H1 (cell line): Measurements from ENCODE around the gene NAT8L. TPM values are rescaled to one million over a fixed set of nuclear protein-coding genes. Genes with fewer than 3 reads are reported as not detected.

Experiments
- CTCF ChIA-PET: fragments of 300-600 bp; sonication (Branson Sonifier 250); formaldehyde crosslinking; loops from one replicate; lab custom pipeline; 2021; ENCODE audit not compliant: partially characterized antibody; lab: Charles Lee
- POLR2A ChIA-PET: fragments of 300-600 bp; sonication (Branson Sonifier 250); formaldehyde crosslinking; loops from one replicate; lab custom pipeline; 2021; ENCODE audit warnings: inconsistent platforms; ENCODE audit not compliant: partially characterized antibody; lab: Charles Lee
- DNase-seq, 2 experiments: peaks; one replicate each; pipeline versions ENCODE4 v3.0.0 to v3.0.0-alpha.2; 2010 to 2022; ENCODE audit warnings: low spot score in 2 of 2, low read depth in 1 of 2, mixed read lengths in 1 of 2
- FAIRE-seq: peaks from 2 replicates; lab custom pipeline; 2011; peaks lifted over from hg19 to GRCh38; lab: Jason Lieb, UNC
- H2AFZ ChIP-seq: 2 replicates; pipeline ENCODE4 v1.8.1; 2012; ENCODE audit warnings: low read length, inconsistent platforms
- H2AK5ac ChIP-seq: 2 replicates; pipeline ENCODE4 v1.6.1; 2013; ENCODE audit warnings: low read depth, low read length
- H2BK120ac ChIP-seq: replicated peaks from 2 replicates; pipeline ENCODE3; 2013; ENCODE audit warnings: low read depth, low read length, inconsistent platforms
- H2BK12ac ChIP-seq: 2 replicates; pipeline ENCODE4 v1.6.1; 2013; ENCODE audit warnings: low read depth, low read length
- H2BK15ac ChIP-seq: 2 replicates; pipeline ENCODE4 v1.6.1; 2013; ENCODE audit warnings: low read length
- H2BK20ac ChIP-seq: 2 replicates; pipeline ENCODE4 v1.6.1; 2013; ENCODE audit warnings: low read length
- H2BK5ac ChIP-seq: 2 replicates; pipeline ENCODE4 v1.6.1; 2013; ENCODE audit warnings: low read depth, low read length
- H3K14ac ChIP-seq: 2 replicates; pipeline ENCODE4 v1.6.1; 2013; ENCODE audit warnings: inconsistent platforms; ENCODE audit not compliant: insufficient read length
- H3K18ac ChIP-seq: 2 replicates; pipeline ENCODE4 v1.6.1; 2013; ENCODE audit warnings: low read length; ENCODE audit errors: extremely low read depth
- H3K23ac ChIP-seq: 2 replicates; pipeline ENCODE4 v1.6.1; 2013; ENCODE audit warnings: inconsistent platforms; ENCODE audit not compliant: insufficient read length
- H3K23me2 ChIP-seq: 2 replicates; pipeline ENCODE4 v1.6.1; 2013; ENCODE audit warnings: low read depth, low read length
- H3K27ac ChIP-seq: 2 replicates; pipeline ENCODE4 v1.6.1; 2011; ENCODE audit warnings: low read depth, low read length, inconsistent platforms
- H3K27me3 ChIP-seq, 4 experiments: replicated peaks in 1 of 4; 1 replicate in 1 of 4; 2 replicates in 3 of 4; pipeline versions ENCODE4 v1.6.1 to v1.8.1; 2011 to 2013; ENCODE audit warnings: low read length in 3 of 4, mild to moderate bottlenecking in 3 of 4, inconsistent platforms in 2 of 4, mixed read lengths in 2 of 4, moderate library complexity in 1 of 4; ENCODE audit not compliant: control insufficient read depth in 3 of 4, insufficient read depth in 3 of 4; ENCODE audit errors: extremely low read depth in 1 of 4
- H3K36me3 ChIP-seq, 4 experiments: 2 replicates each; pipeline versions ENCODE4 v1.6.1 to v1.8.1; 2011 to 2013; ENCODE audit warnings: mild to moderate bottlenecking in 4 of 4, low read length in 3 of 4, moderate library complexity in 2 of 4, control low read depth in 1 of 4, inconsistent platforms in 1 of 4; ENCODE audit not compliant: insufficient read depth in 4 of 4, control insufficient read depth in 2 of 4
- H3K4ac ChIP-seq: replicated peaks from 2 replicates; pipeline ENCODE3; 2013; ENCODE audit warnings: low read length, low read depth, mixed read lengths, inconsistent platforms; ENCODE audit not compliant: insufficient read length
- H3K4me1 ChIP-seq, 4 experiments: replicated peaks in 1 of 4; 1 replicate in 1 of 4; 2 replicates in 3 of 4; pipeline versions ENCODE4 v1.6.1 to v1.8.1; 2011 to 2013; ENCODE audit warnings: low read length in 3 of 4, inconsistent platforms in 2 of 4, mixed read lengths in 1 of 4; ENCODE audit not compliant: insufficient read depth in 4 of 4, control insufficient read depth in 3 of 4
- H3K4me2 ChIP-seq, 2 experiments: 2 replicates each; pipeline versions ENCODE4 v1.6.1 to v1.8.1; 2011 to 2013; ENCODE audit warnings: low read depth in 2 of 2, low read length in 2 of 2, control low read depth in 1 of 2, inconsistent platforms in 1 of 2, mild to moderate bottlenecking in 1 of 2; ENCODE audit not compliant: insufficient read depth in 1 of 2
- H3K4me3 ChIP-seq, 4 experiments: fragments of 200-600, 300-600 bp in 1 of 4; sonication (generic), shearing (Covaris generic), sonication (Bioruptor Twin) in 1 of 4; 2 replicates each; pipeline versions ENCODE4 v1.5.1 to v1.8.1; 2011 to 2016; ENCODE audit warnings: low read length in 4 of 4, low read depth in 3 of 4, control low read depth in 2 of 4, inconsistent platforms in 2 of 4, mild to moderate bottlenecking in 2 of 4, mixed read lengths in 1 of 4, moderate library complexity in 1 of 4; ENCODE audit not compliant: insufficient read depth in 2 of 4; ENCODE audit errors: extremely low read depth in 1 of 4
- H3K56ac ChIP-seq: replicated peaks from 2 replicates; pipeline ENCODE3; 2013; ENCODE audit warnings: low read depth, mild to moderate bottlenecking, mixed read lengths, low read length, inconsistent platforms; ENCODE audit not compliant: insufficient read length
- H3K79me1 ChIP-seq: 2 replicates; pipeline ENCODE4 v1.6.1; 2013; ENCODE audit warnings: low read depth, low read length, control low read depth
- H3K79me2 ChIP-seq, 2 experiments: 2 replicates each; pipeline versions ENCODE4 v1.6.1 to v1.8.1; 2012 to 2013; ENCODE audit warnings: low read length in 2 of 2, mild to moderate bottlenecking in 2 of 2, inconsistent platforms in 1 of 2; ENCODE audit not compliant: insufficient read depth in 2 of 2, control insufficient read depth in 1 of 2
- H3K9ac ChIP-seq, 4 experiments: replicated peaks in 1 of 4; 1 replicate in 1 of 4; 2 replicates in 3 of 4; pipeline versions ENCODE4 v1.6.1 to v1.8.1; 2011 to 2013; ENCODE audit warnings: low read depth in 3 of 4, low read length in 3 of 4, control low read depth in 2 of 4, mild to moderate bottlenecking in 2 of 4, moderate library complexity in 2 of 4, inconsistent platforms in 1 of 4; ENCODE audit errors: extremely low read depth in 1 of 4
- H3K9me3 ChIP-seq, 2 experiments: 2 replicates each; pipeline versions ENCODE4 v1.6.1 to v1.8.1; 2012 to 2013; ENCODE audit warnings: mild to moderate bottlenecking in 2 of 2, moderate library complexity in 2 of 2, control low read depth in 1 of 2, inconsistent platforms in 1 of 2, low read depth in 1 of 2, low read length in 1 of 2, mixed read lengths in 1 of 2; ENCODE audit not compliant: insufficient read depth in 2 of 2
- H4K20me1 ChIP-seq, 2 experiments: replicated peaks in 1 of 2; 2 replicates each; pipeline versions ENCODE3 to v1.8.1; 2011 to 2013; ENCODE audit warnings: inconsistent platforms in 2 of 2, low read length in 2 of 2, mild to moderate bottlenecking in 1 of 2; ENCODE audit not compliant: insufficient read depth in 2 of 2, control insufficient read depth in 1 of 2
- H4K5ac ChIP-seq: 2 replicates; pipeline ENCODE4 v1.6.1; 2013; ENCODE audit warnings: low read length, low read depth, mixed read lengths, inconsistent platforms; ENCODE audit not compliant: insufficient read length
- H4K8ac ChIP-seq: 2 replicates; pipeline ENCODE4 v1.8.0; 2013; ENCODE audit warnings: mild to moderate bottlenecking, moderate library complexity, low read length, inconsistent platforms; ENCODE audit not compliant: insufficient read depth; ENCODE audit errors: extremely low read depth
- H4K91ac ChIP-seq: replicated peaks from 2 replicates; pipeline ENCODE3; 2013; ENCODE audit warnings: low read length, mixed read lengths, inconsistent platforms; ENCODE audit not compliant: insufficient read length
- BACH1 ChIP-seq: IDR thresholded peaks from 2 replicates; pipeline ENCODE4 v1.6.1; 2012; ENCODE audit warnings: low read length, improper control_type of control experiment
- EP300 ChIP-seq, 2 experiments: IDR thresholded peaks; 1 replicate in 1 of 2; 2 replicates in 1 of 2; pipeline ENCODE4 v1.6.1; 2011 to 2012; ENCODE audit warnings: low read depth in 2 of 2, low read length in 2 of 2, mild to moderate bottlenecking in 2 of 2, borderline replicate concordance in 1 of 2, inconsistent platforms in 1 of 2, moderate library complexity in 1 of 2
- NANOG ChIP-seq: IDR thresholded peaks from 2 replicates; pipeline ENCODE4 v1.6.1; 2011; ENCODE audit warnings: low read length, low read depth, mild to moderate bottlenecking, inconsistent platforms; ENCODE audit not compliant: insufficient read depth, poor library complexity, severe bottlenecking
- NRF1 ChIP-seq: IDR thresholded peaks from 2 replicates; pipeline ENCODE4 v1.6.1; 2011; ENCODE audit warnings: mild to moderate bottlenecking, low read depth, low read length, improper control_type of control experiment
- POU5F1 ChIP-seq: IDR thresholded peaks from 2 replicates; pipeline ENCODE4 v1.6.1; 2011; ENCODE audit warnings: low read depth, mild to moderate bottlenecking, low read length, moderate library complexity
- SP4 ChIP-seq: IDR thresholded peaks from 2 replicates; pipeline ENCODE4 v1.6.1; 2012; ENCODE audit warnings: low read length, inconsistent platforms
- WGBS, 2 experiments: shearing (Covaris generic) in 1 of 2; methylation state at CpG; one replicate each; pipeline versions ENCODE4 v1.1.6 to v1.1.7; 2013 to 2015; ENCODE audit warnings: low lambda C conversion rate in 2 of 2, mixed read lengths in 2 of 2, inconsistent platforms in 1 of 2, low coverage in 1 of 2, missing lambda C conversion rate in 1 of 2; ENCODE audit not compliant: insufficient replicate concordance in 2 of 2, insufficient coverage in 1 of 2, insufficient read length in 1 of 2; ENCODE audit errors: extremely low coverage in 1 of 2, missing lambda C conversion rate in 1 of 2; 5-methylcytosine and 5-hydroxymethylcytosine counted together
- polyA plus RNA-seq, 7 experiments: library from polyadenylated mRNA; depleted of rRNA in 3 of 7; stranded (reverse) in 5 of 7; unstranded in 2 of 7; fragments of >200 nt in 5 of 7; fragments of 200-250 nt in 2 of 7; gene quantifications; 1 replicate in 5 of 7; 2 replicates in 1 of 7; 4 replicates in 1 of 7; pipeline versions ENCODE4 v1.2.1 to v1.2.3, GENCODE V29; 2011 to 2013; ENCODE audit warnings: missing spikeins in 2 of 7, mixed read lengths in 2 of 7
- total RNA-seq: library from RNA; stranded (reverse); fragmentation: NEBNext Ultra II Directional; extraction: Animal tissue kit (Norgen Biotek cat#: 25700); gene quantifications from 2 replicates; pipeline ENCODE4 v1.2.1, GENCODE V29; 2021

Gene NAT8L
- total and polyA plus RNA-seq, 2 of the 8 experiments (the other 6 are each of a cell fraction or from before 2014, with no cell fraction given), result 10.8 TPM

GRCh38 chr4:2044542-2045517, 14.3 kb upstream of the NAT8L start:
- H3K27me3 ChIP-seq, result peaks cover 21 to 41% (median 35%) of the 10 kb centered on the region in 4 experiments

More at GRCh38 chr4:2044542-2045517, 14.3 kb upstream of the NAT8L start:
- Histone ChIP-seq H3K23me2 (peaks cover 12% of the 10 kb centered on the region; the same call in 1 of the 2 replicates), H3K27ac (no peak overlapping the region), H2AK5ac (no peak overlapping the region), H4K20me1 (peaks cover 0 to 9% of the 10 kb centered on the region in 2 experiments), H2BK15ac (no peak overlapping the region), H3K9ac (no peak overlapping the region), H2BK120ac (no peak overlapping the region), H3K4ac (no peak overlapping the region), H3K79me2 (no peaks in the 10 kb centered on the region), H3K79me1 (no peaks in the 10 kb centered on the region), H3K18ac (no peak overlapping the region), H2BK5ac (no peak overlapping the region), H3K23ac (no peak overlapping the region), H3K4me3 (no peak overlapping the region), H3K9me3 (peaks cover 0 to 8% of the 10 kb centered on the region in 2 experiments; a peak in 1 of 4 replicates), H3K36me3 (no peaks in the 10 kb centered on the region; a peak in 1 of 8 replicates), H2BK12ac (no peak overlapping the region), H4K8ac (no peak overlapping the region), H4K91ac (no peak overlapping the region), H3K4me1 (peaks cover 0 to 8% (median 3%) of the 10 kb centered on the region in 4 experiments; a peak in 5 of 7 replicates), H3K4me2 (no peak overlapping the region), H3K56ac (no peak overlapping the region), H4K5ac (no peak overlapping the region), H2BK20ac (no peak overlapping the region), H2AFZ (no peak overlapping the region)
- POLR2A ChIA-PET, result interaction anchor here (0.6 to 2.3 kb wide), 5 partner anchors 13 to 108 kb away, joined by 3 to 6 read pairs (median 3); partner anchors contain the start of gene NELFA
- peak in 1 of 2 experiments; percentile 35 for DNase-seq
- 92% methylated on average over 17 of the region's 18 CpGs; no CpG with 5 or more reads in 1 of the 2 experiments for WGBS, 2 experiments
- no peak for FAIRE-seq
- TF ChIP-seq POU5F1, result no peak
- no peak for TF ChIP-seq SP4
- no peak for TF ChIP-seq BACH1
- no peak for TF ChIP-seq NANOG
- TF ChIP-seq NRF1, result no peak
- no peak for TF ChIP-seq EP300 (IDR thresholded peaks at IDR 0.05; ENCODE audit: borderline replicate concordance in 1 of 2, low read depth in 2 of 2, low read length in 2 of 2)
- TF ChIP-seq, all 59 proteins: peak for 0
- CTCF ChIA-PET, result interaction anchor here (0.6 to 2.6 kb wide), 6 partner anchors 13 to 254 kb away, joined by 3 to 10 read pairs (median 3); partner anchors contain the start of genes NAT8L and NELFA
- no peak overlapping the region for H3K14ac ChIP-seq
